ENCODE measurements around the gene SLC2A1. TPM values are rescaled to one million over a fixed set of nuclear protein-coding genes. Genes with fewer than 3 reads are reported as not detected.
A peak's percentile ranks its signal among the peaks of the same experiment; 100 is the strongest.

SLC2A1 gene
- total and polyA plus RNA-seq, 2 of the 13 experiments (the other 11 are each of a cell fraction or from before 2014, with no cell fraction given): 125 to 423 TPM

- no peak for TF ChIP-seq CEBPZ (IDR thresholded peaks at IDR 0.05; ENCODE audit: low read length)
- no peak for TF ChIP-seq ZNF33A (CRISPR knock-in tag; IDR thresholded peaks at IDR 0.05; ENCODE audit: borderline replicate concordance)
- TF ChIP-seq KLF16 (CRISPR knock-in tag; IDR thresholded peaks at IDR 0.05): no peak
- TF ChIP-seq ZNF260 (CRISPR knock-in tag; IDR thresholded peaks at IDR 0.05; ENCODE audit: borderline replicate concordance, low read depth): no peak
- no peak for TF ChIP-seq ZNF292 (CRISPR knock-in tag; IDR thresholded peaks at IDR 0.05; ENCODE audit: borderline replicate concordance, low read depth)
- TF ChIP-seq MXD1 (CRISPR knock-in tag; IDR thresholded peaks at IDR 0.05): no peak
- TF ChIP-seq NCOA2 (CRISPR knock-in tag; IDR thresholded peaks at IDR 0.05): peak; percentile 81; the same call in 1 of the 2 replicates
- TF ChIP-seq SOX5 (CRISPR knock-in tag; IDR thresholded peaks at IDR 0.05; ENCODE audit: borderline replicate concordance): 0 out of 2 replicates have a peak, but pooled peaks have one; percentile 15
- peak; percentile 87 for TF ChIP-seq DNMT3B (CRISPR knock-in tag; conservative IDR thresholded peaks at IDR 0.05)
- TF ChIP-seq MIER2 (CRISPR knock-in tag; IDR thresholded peaks at IDR 0.05): no peak
- TF ChIP-seq MEIS1 (CRISPR knock-in tag; IDR thresholded peaks at IDR 0.05; ENCODE audit: borderline replicate concordance): no peak
- TF ChIP-seq ZNF773 (CRISPR knock-in tag; IDR thresholded peaks at IDR 0.05; ENCODE audit: borderline replicate concordance): no peak
- TF ChIP-seq NFYB (CRISPR knock-in tag; IDR thresholded peaks at IDR 0.05): no peak
- TF ChIP-seq STAT6 (CRISPR knock-in tag; IDR thresholded peaks at IDR 0.05; ENCODE audit: borderline replicate concordance): no peak
- no peak for TF ChIP-seq SCMH1 (CRISPR knock-in tag; IDR thresholded peaks at IDR 0.05; ENCODE audit: borderline replicate concordance)
- no peak for TF ChIP-seq ZSCAN22 (CRISPR knock-in tag; IDR thresholded peaks at IDR 0.05)
- TF ChIP-seq MED1 (CRISPR knock-in tag; IDR thresholded peaks at IDR 0.05): peak; percentile 72
- TF ChIP-seq AGO2 (optimal IDR thresholded peaks at IDR 0.05; ENCODE audit: low read depth, low read length): no peak
- no peak for TF ChIP-seq ZBTB8A (CRISPR knock-in tag; IDR thresholded peaks at IDR 0.05; ENCODE audit: borderline replicate concordance, low read depth)
- TF ChIP-seq SP5 (CRISPR knock-in tag; IDR thresholded peaks at IDR 0.05; ENCODE audit: borderline replicate concordance, low read depth): no peak
Measured at GRCh38 chr1:42979896-42980800, 21.5 kb upstream of the SLC2A1 start (continued).
